Spleen (tissue), 11 donors: ENCODE measurements around the gene IDE. TPM values are rescaled to one million over a fixed set of nuclear protein-coding genes. Genes with fewer than 3 reads are reported as not detected.

Source experiments
- DNase-seq: peaks from one replicate; pipeline ENCODE4 v3.0.0-alpha.2; 2020
- H3K27ac ChIP-seq, 8 donors: fragments of 200-600 bp; sonication (generic) in 7 of 8; 1 replicate in 4 of 8; 2 replicates in 4 of 8; pipeline versions ENCODE4 v1.5.0 to v1.8.0; 2016 to 2021; ENCODE audit warnings: inconsistent platforms in 4 of 8, mild to moderate bottlenecking in 4 of 8, moderate library complexity in 1 of 8
- H3K27me3 ChIP-seq, 7 donors: fragments of 200-600 bp; sonication (generic) in 6 of 7; replicated peaks in 1 of 7; 1 replicate in 4 of 7; 2 replicates in 3 of 7; pipeline versions ENCODE4 v1.5.0 to v1.8.0; 2016 to 2021; ENCODE audit warnings: inconsistent platforms in 3 of 7, mild to moderate bottlenecking in 1 of 7
- H3K36me3 ChIP-seq, 6 donors: fragments of 200-600 bp; sonication (generic) in 5 of 6; 1 replicate in 4 of 6; 2 replicates in 2 of 6; pipeline versions ENCODE4 v1.5.0 to v1.8.0; 2016 to 2021; ENCODE audit warnings: inconsistent platforms in 2 of 6
- H3K4me1 ChIP-seq, 6 donors: fragments of 200-600 bp; sonication (generic) in 5 of 6; 1 replicate in 3 of 6; 2 replicates in 3 of 6; pipeline versions ENCODE4 v1.5.0 to v1.8.0; 2016 to 2021; ENCODE audit warnings: inconsistent platforms in 3 of 6
- H3K4me3 ChIP-seq, 8 donors: fragments of 200-600 bp; sonication (generic) in 7 of 8; 1 replicate in 4 of 8; 2 replicates in 4 of 8; pipeline versions ENCODE4 v1.5.0 to v1.8.0; 2016 to 2021; ENCODE audit warnings: inconsistent platforms in 4 of 8, mild to moderate bottlenecking in 4 of 8, moderate library complexity in 2 of 8
- H3K9me3 ChIP-seq, 8 donors: fragments of 200-600 bp; sonication (generic) in 7 of 8; 1 replicate in 4 of 8; 2 replicates in 4 of 8; pipeline versions ENCODE4 v1.5.0 to v1.8.0; 2016 to 2021; ENCODE audit warnings: inconsistent platforms in 4 of 8
- POLR2A ChIP-seq, 3 donors: fragments of 450-650 bp; IDR thresholded peaks; one replicate each; pipeline ENCODE4 v1.5.1; 2017; ENCODE audit warnings: antibody characterized with exemption in 3 of 3, mild to moderate bottlenecking in 1 of 3
- POLR2AphosphoS5 ChIP-seq, 3 donors: sonication (generic); formaldehyde crosslinking; IDR thresholded peaks; one replicate each; pipeline ENCODE4 v1.5.1; 2017; ENCODE audit warnings: antibody characterized with exemption in 3 of 3
- WGBS, 5 donors: extraction: QIAGEN DNeasy Blood & Tissue Kit in 3 of 5; methylation state at CpG; one replicate each; pipeline versions ENCODE4 v1.1.5 to v1.1.7; 2013 to 2018; 5-methylcytosine and 5-hydroxymethylcytosine counted together
- intact Hi-C: fragments of 100-400 bp; cut with DNase I; formaldehyde crosslinking; loops from one replicate; pipeline ENCODE4 v1.15.0; 2023; ENCODE audit warnings: low total_unique reads
- polyA plus RNA-seq, 3 donors: library from polyadenylated mRNA; stranded (reverse); fragments of 200-250 nt; gene quantifications; one replicate each; pipeline ENCODE4 v1.2.1, GENCODE V29; 2013
- total RNA-seq, 7 donors: library from RNA; depleted of rRNA in 3 of 7; stranded (reverse); fragments of >200 nt in 3 of 7; fragmentation: NEBNext Ultra II Directional in 4 of 7; extraction: Animal tissue kit (Norgen Biotek cat#: 25700) in 4 of 7; gene quantifications; one replicate each; pipeline versions ENCODE4 v1.1.0 to v1.2.1, GENCODE V29; 2016 to 2021
- TF ChIP-seq, protein P1 (sequence below), 11 experiments: fragments of 200-600 bp in 7 of 11; fragments of 450-650 bp in 4 of 11; sonication (generic) in 4 of 11; IDR thresholded peaks in 8 of 11; conservative IDR thresholded peaks in 3 of 11; 1 replicate in 7 of 11; 2 replicates in 4 of 11; pipeline versions ENCODE4 v1.4.0 to v1.8.0; 2016 to 2021; ENCODE audit warnings: antibody characterized with exemption in 11 of 11, inconsistent platforms in 4 of 11, mild to moderate bottlenecking in 1 of 11
- donor health status: healthy with polysubstance abuse.
- donor health status: DM: no; HTN: no; CAD: no; lungs with moderate emphysema.
- donor health status: DM: no; HTN: no; CAD: no.
- donor health status: Bipolar disorder and iron deficiency.
- donor health status: healthy.
- donor health status: DM: no; HTN: no; CAD: no.
- donor health status: DM: yes; HTN: yes; CAD: no.

Gene IDE
- total and polyA plus RNA-seq, 10 donors, result 4.4 to 35.2 (median 29.9) TPM

DNA sequence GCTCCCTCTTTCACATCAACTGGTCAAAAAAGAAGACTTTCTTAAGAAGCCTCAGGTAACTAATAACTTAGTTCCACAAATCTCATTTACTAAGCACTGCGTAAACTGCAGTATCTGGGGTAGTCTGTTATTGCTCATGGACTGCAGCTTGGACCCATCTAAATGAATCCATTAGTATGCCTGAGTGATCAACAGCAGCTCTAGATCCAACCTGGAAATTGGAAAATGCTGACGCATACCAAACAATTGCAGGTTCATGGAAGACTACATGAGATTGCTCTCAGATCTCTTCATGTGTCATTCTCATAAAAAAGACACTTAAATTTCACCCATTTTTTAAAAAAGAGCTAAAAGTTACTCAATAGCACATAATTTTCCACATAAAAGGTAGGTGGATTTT lies 121.6 kb downstream of the IDE start:
- Histone ChIP-seq H3K27ac (no peak overlapping the region), H3K4me3 (no peak overlapping the region), H3K36me3 (peaks cover 0 to 89% (median 36%) of the 10 kb centered on the region in 6 donors), H3K4me1 (no peaks in the 10 kb centered on the region), H3K27me3 (no peaks in the 10 kb centered on the region), H3K9me3 (no peaks in the 10 kb centered on the region)
- intact Hi-C loops, result no loop called here
- TF ChIP-seq POLR2AphosphoS5 (IDR thresholded peaks at IDR 0.05), result no peak
- TF ChIP-seq POLR2A (IDR thresholded peaks at IDR 0.05), result no peak
- TF ChIP-seq, protein P1, sequence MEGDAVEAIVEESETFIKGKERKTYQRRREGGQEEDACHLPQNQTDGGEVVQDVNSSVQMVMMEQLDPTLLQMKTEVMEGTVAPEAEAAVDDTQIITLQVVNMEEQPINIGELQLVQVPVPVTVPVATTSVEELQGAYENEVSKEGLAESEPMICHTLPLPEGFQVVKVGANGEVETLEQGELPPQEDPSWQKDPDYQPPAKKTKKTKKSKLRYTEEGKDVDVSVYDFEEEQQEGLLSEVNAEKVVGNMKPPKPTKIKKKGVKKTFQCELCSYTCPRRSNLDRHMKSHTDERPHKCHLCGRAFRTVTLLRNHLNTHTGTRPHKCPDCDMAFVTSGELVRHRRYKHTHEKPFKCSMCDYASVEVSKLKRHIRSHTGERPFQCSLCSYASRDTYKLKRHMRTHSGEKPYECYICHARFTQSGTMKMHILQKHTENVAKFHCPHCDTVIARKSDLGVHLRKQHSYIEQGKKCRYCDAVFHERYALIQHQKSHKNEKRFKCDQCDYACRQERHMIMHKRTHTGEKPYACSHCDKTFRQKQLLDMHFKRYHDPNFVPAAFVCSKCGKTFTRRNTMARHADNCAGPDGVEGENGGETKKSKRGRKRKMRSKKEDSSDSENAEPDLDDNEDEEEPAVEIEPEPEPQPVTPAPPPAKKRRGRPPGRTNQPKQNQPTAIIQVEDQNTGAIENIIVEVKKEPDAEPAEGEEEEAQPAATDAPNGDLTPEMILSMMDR (IDR thresholded peaks at IDR 0.05 in 8 of 11, conservative IDR thresholded peaks at IDR 0.05 in 3 of 11), result no peak
- 94 to 100% (median 96%) methylated on average over 2 of the region's 2 CpGs for WGBS, 5 donors
- DNase-seq, result no peak

DNA sequence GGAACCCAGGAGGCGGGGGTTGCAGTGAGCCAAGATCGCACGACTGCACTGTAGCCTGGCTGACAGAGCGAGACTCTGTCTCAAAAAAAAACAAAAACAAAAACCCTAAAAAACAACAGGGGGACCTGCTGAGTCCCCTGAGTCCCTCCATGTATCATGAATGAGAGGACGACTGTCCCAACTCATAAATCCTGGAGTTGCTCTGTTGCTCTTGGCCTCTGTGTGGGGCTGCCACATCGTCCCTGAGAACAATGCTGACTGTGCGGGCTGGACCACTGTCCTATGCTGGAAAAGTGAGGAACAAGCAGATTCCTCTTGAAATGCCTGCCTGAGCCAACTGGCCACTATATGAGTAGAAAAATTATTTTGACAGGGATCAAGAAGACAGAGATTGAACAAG lies 122.5 kb downstream of the IDE start:
- H3K4me3 ChIP-seq, result no peak overlapping the region
- TF ChIP-seq POLR2A (IDR thresholded peaks at IDR 0.05) (no peak), POLR2AphosphoS5 (IDR thresholded peaks at IDR 0.05) (no peak)
- TF ChIP-seq, protein P1 (IDR thresholded peaks at IDR 0.05 in 8 of 11, conservative IDR thresholded peaks at IDR 0.05 in 3 of 11), result no peak
- DNase-seq, result no peak
- intact Hi-C loops, result no loop called here
- H3K27ac ChIP-seq, result no peak overlapping the region
- 93 to 96% (median 95%) methylated on average over 7 of the region's 7 CpGs for WGBS, 5 donors
- no peaks in the 10 kb centered on the region for H3K27me3 ChIP-seq
- no peaks in the 10 kb centered on the region for H3K4me1 ChIP-seq
- H3K36me3 ChIP-seq, result peaks cover 0 to 81% (median 36%) of the 10 kb centered on the region in 6 donors
- H3K9me3 ChIP-seq, result no peaks in the 10 kb centered on the region

DNA sequence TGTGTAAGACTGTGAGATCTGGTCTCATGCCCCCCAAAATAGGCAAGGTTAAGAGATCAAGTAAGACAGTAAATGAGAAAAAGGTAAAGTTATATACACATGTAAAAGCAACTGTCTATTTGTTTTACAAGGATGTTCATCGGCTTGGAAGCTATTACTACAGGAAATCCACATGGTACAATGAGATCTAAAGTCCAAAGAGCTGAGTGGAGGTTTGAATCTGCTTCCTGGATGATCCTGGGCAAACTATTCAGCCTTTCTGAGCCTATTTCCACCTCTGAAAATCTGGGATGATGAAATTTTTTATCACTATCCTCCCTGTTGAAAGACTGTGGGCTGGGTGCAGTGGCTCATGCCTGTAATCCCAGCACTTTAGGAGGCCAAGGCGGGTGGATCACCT lies 123.0 kb downstream of the IDE start:
- TF ChIP-seq POLR2A (IDR thresholded peaks at IDR 0.05) (no peak), POLR2AphosphoS5 (IDR thresholded peaks at IDR 0.05) (no peak)
- TF ChIP-seq, protein P1 (IDR thresholded peaks at IDR 0.05 in 8 of 11, conservative IDR thresholded peaks at IDR 0.05 in 3 of 11), result no peak
- Histone ChIP-seq H3K27ac (no peak overlapping the region), H3K36me3 (peaks cover 0 to 76% (median 34%) of the 10 kb centered on the region in 6 donors), H3K4me1 (no peaks in the 10 kb centered on the region), H3K9me3 (no peaks in the 10 kb centered on the region), H3K4me3 (no peak overlapping the region), H3K27me3 (no peaks in the 10 kb centered on the region)
- 91 to 95% (median 93%) methylated on average over 2 of the region's 2 CpGs for WGBS, 5 donors
- intact Hi-C loops, result no loop called here
- no peak for DNase-seq

DNA sequence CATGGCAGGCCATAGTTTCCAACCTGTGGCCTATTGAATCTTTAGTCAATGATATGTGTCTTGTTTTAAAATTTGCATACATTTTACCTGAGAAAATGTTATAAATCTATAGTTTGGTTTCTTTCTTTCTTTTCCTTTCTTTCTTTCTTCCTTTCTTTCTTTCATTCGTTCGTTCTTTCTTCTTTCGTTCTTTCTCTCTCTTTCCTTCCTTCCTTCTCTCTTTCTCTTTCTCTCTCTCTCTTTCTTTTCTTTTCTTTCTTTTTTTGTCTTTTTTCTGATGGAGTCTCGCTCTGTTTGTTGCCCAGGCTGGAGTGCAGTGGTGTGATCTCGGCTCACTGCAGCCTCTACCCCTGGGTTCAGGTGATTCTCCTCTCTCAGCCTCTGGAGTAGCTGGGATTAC lies 133.3 kb downstream of the IDE start:
- Histone ChIP-seq H3K4me3 (no peak overlapping the region), H3K4me1 (no peaks in the 10 kb centered on the region), H3K36me3 (no peaks in the 10 kb centered on the region), H3K9me3 (no peaks in the 10 kb centered on the region), H3K27me3 (no peaks in the 10 kb centered on the region), H3K27ac (no peak overlapping the region)
- no peak for DNase-seq
- intact Hi-C loops, result no loop called here
- WGBS, 5 donors, result 88 to 99% (median 92%) methylated on average over 5 of the region's 5 CpGs
- TF ChIP-seq POLR2AphosphoS5 (IDR thresholded peaks at IDR 0.05) (no peak), POLR2A (IDR thresholded peaks at IDR 0.05) (no peak)
- TF ChIP-seq, protein P1 (IDR thresholded peaks at IDR 0.05 in 8 of 11, conservative IDR thresholded peaks at IDR 0.05 in 3 of 11), result no peak
